Heart right ventricle (tissue), 16 donors: ENCODE results near the gene MYH15. TPM values are rescaled to one million over a fixed set of nuclear protein-coding genes. Genes with fewer than 3 reads are reported as not detected.

Source experiments
- ATAC-seq, 8 donors: fragments of 200-7000 bp; cut with Tn5 transposase; one replicate each; pipeline ENCODE4 v1.9.1; 2020; ENCODE audit warnings: mild to moderate bottlenecking in 8 of 8, moderate library complexity in 8 of 8, moderate number of reproducible peaks in 1 of 8
- DNase-seq, 2 donors: peaks; one replicate each; pipeline ENCODE4 v3.0.0-alpha.2; 2020
- H3K27ac ChIP-seq, 10 donors: fragments of 200-600 bp; sonication (generic) in 2 of 10; one replicate each; pipeline versions ENCODE4 v1.5.0 to v1.8.0; 2020 to 2022; ENCODE audit warnings: mild to moderate bottlenecking in 3 of 10
- H3K27me3 ChIP-seq, 7 donors: fragments of 200-600 bp; one replicate each; pipeline ENCODE4 v1.8.0; 2021 to 2022; ENCODE audit warnings: mild to moderate bottlenecking in 2 of 7
- H3K36me3 ChIP-seq, 9 donors: fragments of 200-600 bp; sonication (generic) in 1 of 9; one replicate each; pipeline versions ENCODE4 v1.5.0 to v1.8.0; 2020 to 2022; ENCODE audit warnings: mild to moderate bottlenecking in 2 of 9
- H3K4me1 ChIP-seq, 9 donors: fragments of 200-600 bp; sonication (generic) in 1 of 9; one replicate each; pipeline versions ENCODE4 v1.5.0 to v1.8.0; 2020 to 2022; ENCODE audit warnings: mild to moderate bottlenecking in 4 of 9
- H3K4me3 ChIP-seq, 10 donors: fragments of 200-600 bp; sonication (generic) in 2 of 10; one replicate each; pipeline versions ENCODE4 v1.5.0 to v1.8.0; 2020 to 2022; ENCODE audit warnings: mild to moderate bottlenecking in 7 of 10, moderate library complexity in 2 of 10
- H3K9me3 ChIP-seq, 11 donors: fragments of 200-600 bp in 10 of 11; sonication (generic) in 2 of 11; one replicate each; pipeline versions ENCODE4 v1.5.0 to v1.8.0; 2013 to 2022; ENCODE audit warnings: mild to moderate bottlenecking in 2 of 11, control low read depth in 1 of 11, moderate library complexity in 1 of 11
- CTCF ChIP-seq, 9 donors: fragments of 200-600 bp; sonication (generic) in 2 of 9; IDR thresholded peaks; one replicate each; pipeline versions ENCODE4 v1.5.0 to v1.8.0; 2021 to 2022; ENCODE audit warnings: antibody characterized with exemption in 9 of 9, mild to moderate bottlenecking in 5 of 9, moderate library complexity in 1 of 9
- WGBS, 2 donors: extraction: QIAGEN DNeasy Blood & Tissue Kit; methylation state at CpG; one replicate each; pipeline ENCODE4 v1.1.7; 2013; ENCODE audit warnings: inconsistent platforms in 1 of 2; 5-methylcytosine and 5-hydroxymethylcytosine counted together
- intact Hi-C, 10 donors: fragments of 100-400 bp; cut with DNase I; formaldehyde crosslinking; loops; one replicate each; pipeline versions ENCODE4 v1.11.1 to v1.14.2; 2022
- polyA plus RNA-seq, 2 donors: library from polyadenylated mRNA; stranded (reverse); fragments of 200-250 nt; gene quantifications; one replicate each; pipeline ENCODE4 v1.2.3, GENCODE V29; 2013
- total RNA-seq, 10 donors: library from RNA; stranded (reverse); fragmentation: NEBNext Ultra II Directional in 3 of 10; extraction: Animal tissue kit (Norgen Biotek cat#: 25700) in 3 of 10; gene quantifications; one replicate each; pipeline versions ENCODE4 v1.2.1 to v1.2.4, GENCODE V29; 2021 to 2023
- donor health status: Arrhythmogenic right ventricular cardiomyopathy.
- donor health status: ischemic (EF 13 %, LVEDD 7.1; RV severe dilation, severe dysfunction).
- donor health status: healthy with polysubstance abuse.
- donor health status: DM: no; HTN: yes; CAD: no.
- donor health status: DM: no; HTN: no; CAD: no.
- donor health status: ischemic (EF 25% LVEDD 6.9; RV normal size, moderate dysfunction).
- donor health status: ischemic (EF 25% LVEDD 5.7; RV mildly dilated, moderate dysfunction).
- donor health status: healthy.
- donor health status: DM: yes; HTN: yes; CAD: no.
- donor health status: Ischemic cardiomyopathy.
- donor health status: ischemic (EF 35%, LVEDD 5.7; RV mildly dilated, moderate dysfunction).
- donor health status: nonischemic (EF 11% LVEDD 7.7; RV severe dilation, severe dysfunction).
- donor health status: DM: yes; HTN: yes; CAD: no.
- donor health status: PGD.
- donor health status: ischemic (EF 29% LVEDD 5.4; RV normal size, mild dysfunction).
- donor health status: nonischemic (EF 23%, LVEDD 6.1; RV moderate dilation, normal function).

The MYH15 gene
- total and polyA plus RNA-seq, 12 donors = 0.12 to 1.1 (median 0.26) TPM

- H3K4me1 ChIP-seq = peaks cover 0 to 2% (median 0%) of the 10 kb centered on the region in 9 donors
- no peak overlapping the region for H3K27ac ChIP-seq
- intact Hi-C loops = no loop called here
- DNase-seq (no peak), ATAC-seq (no peak)
- 57 to 65% methylated on average over 1 of the region's 1 CpG for WGBS, 2 donors
- H3K36me3 ChIP-seq = no peaks in the 10 kb centered on the region
- no peaks in the 10 kb centered on the region for H3K27me3 ChIP-seq
- no peak for TF ChIP-seq CTCF (IDR thresholded peaks at IDR 0.05)
- no peak overlapping the region for H3K4me3 ChIP-seq
- no peaks in the 10 kb centered on the region for H3K9me3 ChIP-seq
Observed at GRCh38 chr3:108518895-108519294, 8.5 kb upstream of the MYH15 start.

DNA sequence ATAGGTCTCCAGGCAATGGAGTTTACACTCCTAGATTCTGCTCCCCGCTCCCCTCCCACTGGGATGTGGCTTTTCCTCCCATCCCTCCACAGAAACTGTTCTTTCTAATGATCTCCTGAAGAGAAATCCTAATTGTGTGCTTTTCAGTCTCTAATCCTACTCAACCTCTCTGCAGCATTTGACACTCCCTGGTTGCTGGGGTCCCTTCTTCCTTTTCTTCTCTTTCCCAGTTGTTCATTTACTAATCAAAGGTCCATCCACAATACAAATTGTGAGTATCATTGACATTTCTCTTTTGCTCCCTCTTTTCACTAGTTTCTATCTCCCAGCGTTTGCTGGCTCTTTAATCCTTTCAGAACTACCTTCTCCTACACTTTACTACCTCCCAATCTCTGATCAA is 6.5 kb upstream of the MYH15 start:
- ATAC-seq (no peak), DNase-seq (no peak)
- WGBS, 2 donors = 90 to 95% methylated on average over 2 of the region's 2 CpGs
- Histone ChIP-seq H3K4me1 (no peaks in the 10 kb centered on the region), H3K9me3 (no peaks in the 10 kb centered on the region), H3K36me3 (no peaks in the 10 kb centered on the region), H3K27me3 (no peaks in the 10 kb centered on the region), H3K27ac (no peak overlapping the region), H3K4me3 (no peak overlapping the region)
- TF ChIP-seq CTCF (IDR thresholded peaks at IDR 0.05) = no peak
- intact Hi-C loops = no loop called here

DNA sequence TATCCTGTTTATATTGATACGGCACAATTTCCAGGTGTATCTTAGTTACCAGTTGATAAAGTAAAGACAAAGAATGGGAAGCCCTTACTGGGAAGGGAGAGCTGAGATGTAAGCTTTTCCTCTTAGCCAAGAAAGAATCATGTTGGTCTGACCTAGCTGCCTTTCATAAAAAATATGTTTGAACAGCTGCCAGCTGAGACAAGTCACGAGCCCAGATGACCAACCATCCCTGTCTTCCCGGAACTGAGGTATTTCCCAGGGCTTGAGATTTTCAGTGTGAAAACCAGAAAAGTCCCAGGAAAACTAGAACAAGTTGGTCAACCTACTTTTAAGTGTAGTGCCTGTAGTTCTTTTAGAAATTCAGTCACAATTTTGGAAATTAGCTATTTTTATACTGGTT is 3.6 kb upstream of the MYH15 start:
- no peak overlapping the region for H3K4me3 ChIP-seq
- no peak for TF ChIP-seq CTCF (IDR thresholded peaks at IDR 0.05)
- WGBS, 2 donors = 61 to 62% methylated on average over 3 of the region's 3 CpGs
- ATAC-seq (no peak), DNase-seq (no peak)
- intact Hi-C loops = loop anchor here in 1 of 10 donors (5.0 kb wide), 1 partner anchor 38 kb away; no protein-coding TSS in a partner anchor
- no peak overlapping the region for H3K27ac ChIP-seq
- no peaks in the 10 kb centered on the region for H3K27me3 ChIP-seq
- H3K4me1 ChIP-seq = peaks cover 0 to 9% (median 0%) of the 10 kb centered on the region in 9 donors
- no peaks in the 10 kb centered on the region for H3K36me3 ChIP-seq
- H3K9me3 ChIP-seq = no peaks in the 10 kb centered on the region

- no peaks in the 10 kb centered on the region for H3K36me3 ChIP-seq
- H3K4me1 ChIP-seq = peaks cover 0 to 11% (median 0%) of the 10 kb centered on the region in 9 donors
- intact Hi-C loops = loop anchor here in 1 of 10 donors (5.0 kb wide), 1 partner anchor 40 kb away; no protein-coding TSS in a partner anchor
- no peaks in the 10 kb centered on the region for H3K27me3 ChIP-seq
- DNase-seq (no peak), ATAC-seq (no peak)
- no peak overlapping the region for H3K4me3 ChIP-seq
- H3K27ac ChIP-seq = no peak overlapping the region
- no peak for TF ChIP-seq CTCF (IDR thresholded peaks at IDR 0.05)
- no peaks in the 10 kb centered on the region for H3K9me3 ChIP-seq
- WGBS, 2 donors = 64 to 79% methylated on average over 2 of the region's 2 CpGs
Observed at GRCh38 chr3:108512671-108513070, 2.3 kb upstream of the MYH15 start.
